ENCODE results near the gene ATP13A4. TPM values are rescaled to one million over a fixed set of nuclear protein-coding genes. Genes with fewer than 3 reads are reported as not detected.

Gene ATP13A4
- polyA plus RNA-seq, 3 donors: 0.08 to 0.21 (median 0.19) TPM

DNA sequence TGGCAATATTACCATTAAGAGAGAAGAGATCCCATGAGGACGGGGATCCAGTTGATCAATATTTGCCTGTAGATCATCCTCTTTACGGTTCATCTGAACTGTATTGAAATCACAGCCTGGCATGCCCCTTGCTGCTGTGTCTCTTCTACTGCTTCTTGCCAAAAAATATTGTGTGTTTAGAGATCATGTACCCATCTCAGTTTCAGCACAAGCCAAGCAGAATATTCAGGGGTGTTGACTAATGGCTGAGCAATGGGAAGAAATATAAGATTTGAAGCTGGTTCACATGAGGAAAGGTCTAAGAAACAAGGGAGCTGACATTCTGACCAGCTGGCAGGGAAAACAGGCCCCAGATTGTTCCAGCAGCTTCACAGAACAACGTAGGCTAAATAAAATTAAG, 197.4 kb downstream of the ATP13A4 start:
- no peak overlapping the region for H3K4me2 ChIP-seq (replicated peaks; ENCODE audit: extremely low read depth, low read length, poor library complexity, severe bottlenecking)
- H2AFZ ChIP-seq (ENCODE audit: insufficient read depth, low read depth, low read length, poor library complexity, severe bottlenecking): no peak overlapping the region
- H4K20me1 ChIP-seq (ENCODE audit: insufficient read depth, low read length): no peaks in the 10 kb centered on the region
- H3K27ac Mint-ChIP-seq: no peak overlapping the region
- H3K4me3 ChIP-seq (replicated peaks in 1 of 3; ENCODE audit: low read depth in 2 of 3, low read length in 3 of 3): no peak overlapping the region
- H3K36me3 Mint-ChIP-seq: no peaks in the 10 kb centered on the region
- H3K27me3 ChIP-seq (ENCODE audit: control insufficient read depth in 2 of 2, insufficient read depth in 2 of 2, low read length in 2 of 2): no peaks in the 10 kb centered on the region
- H3K27ac ChIP-seq (ENCODE audit: low read depth in 1 of 2, low read length in 2 of 2): no peak overlapping the region
- no peak for DNase-seq
- TF ChIP-seq, protein P1, sequence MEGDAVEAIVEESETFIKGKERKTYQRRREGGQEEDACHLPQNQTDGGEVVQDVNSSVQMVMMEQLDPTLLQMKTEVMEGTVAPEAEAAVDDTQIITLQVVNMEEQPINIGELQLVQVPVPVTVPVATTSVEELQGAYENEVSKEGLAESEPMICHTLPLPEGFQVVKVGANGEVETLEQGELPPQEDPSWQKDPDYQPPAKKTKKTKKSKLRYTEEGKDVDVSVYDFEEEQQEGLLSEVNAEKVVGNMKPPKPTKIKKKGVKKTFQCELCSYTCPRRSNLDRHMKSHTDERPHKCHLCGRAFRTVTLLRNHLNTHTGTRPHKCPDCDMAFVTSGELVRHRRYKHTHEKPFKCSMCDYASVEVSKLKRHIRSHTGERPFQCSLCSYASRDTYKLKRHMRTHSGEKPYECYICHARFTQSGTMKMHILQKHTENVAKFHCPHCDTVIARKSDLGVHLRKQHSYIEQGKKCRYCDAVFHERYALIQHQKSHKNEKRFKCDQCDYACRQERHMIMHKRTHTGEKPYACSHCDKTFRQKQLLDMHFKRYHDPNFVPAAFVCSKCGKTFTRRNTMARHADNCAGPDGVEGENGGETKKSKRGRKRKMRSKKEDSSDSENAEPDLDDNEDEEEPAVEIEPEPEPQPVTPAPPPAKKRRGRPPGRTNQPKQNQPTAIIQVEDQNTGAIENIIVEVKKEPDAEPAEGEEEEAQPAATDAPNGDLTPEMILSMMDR (IDR thresholded peaks at IDR 0.05): no peak
- H3K79me2 ChIP-seq (ENCODE audit: insufficient read depth, low read length): no peaks in the 10 kb centered on the region
- H3K4me3 Mint-ChIP-seq: no peak overlapping the region
- no peaks in the 10 kb centered on the region for H3K4me1 Mint-ChIP-seq
- H3K4me1 ChIP-seq (ENCODE audit: control insufficient read depth in 1 of 2, insufficient read depth in 2 of 2, low read length in 2 of 2): no peaks in the 10 kb centered on the region
- intact Hi-C loops (cut with micrococcal nuclease): no loop called here
- H3K27me3 Mint-ChIP-seq (ENCODE audit: low read depth in 3 of 3): no peaks in the 10 kb centered on the region
- no peak overlapping the region for H3K9ac ChIP-seq (ENCODE audit: insufficient read depth, low read length, poor library complexity, severe bottlenecking)
- WGBS (ENCODE audit: insufficient coverage): 80% methylated on average over 1 of the region's 3 CpGs
- no peaks in the 10 kb centered on the region for H3K9me3 ChIP-seq (replicated peaks in 1 of 2; ENCODE audit: control insufficient read depth in 1 of 2, insufficient read depth in 1 of 2, low read length in 2 of 2)
- peaks cover 0 to 3% (median 0%) of the 10 kb centered on the region in 7 donors for H3K9me3 Mint-ChIP-seq
- no peaks in the 10 kb centered on the region for H3K36me3 ChIP-seq (replicated peaks in 1 of 2; ENCODE audit: control insufficient read depth in 1 of 2, insufficient read depth in 2 of 2, low read length in 2 of 2)

DNA sequence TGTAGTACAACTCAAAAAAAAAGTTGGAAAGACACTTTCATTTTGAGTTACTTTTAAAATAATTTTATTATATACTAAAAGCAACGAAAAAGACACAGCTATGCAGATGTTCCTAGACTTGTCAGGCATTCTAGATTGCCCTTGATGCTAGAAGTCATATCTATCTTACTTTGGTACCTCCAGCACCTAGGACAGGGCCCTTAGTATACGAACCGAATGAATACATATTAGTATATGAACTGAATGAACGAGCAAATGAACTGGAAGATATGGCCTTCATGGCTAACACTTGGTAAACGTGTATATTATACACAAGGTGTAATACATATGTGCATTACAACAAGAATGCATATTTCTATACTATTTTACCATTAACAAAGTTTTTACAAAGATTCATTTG, 200.3 kb downstream of the ATP13A4 start:
- Mint-ChIP-seq H3K36me3 (no peaks in the 10 kb centered on the region), H3K27ac (no peak overlapping the region), H3K9me3 (peaks cover 0 to 3% (median 0%) of the 10 kb centered on the region in 7 donors), H3K27me3 (ENCODE audit: low read depth in 3 of 3) (no peaks in the 10 kb centered on the region), H3K4me3 (no peak overlapping the region), H3K4me1 (no peaks in the 10 kb centered on the region)
- H3K27ac ChIP-seq (ENCODE audit: low read depth in 1 of 2, low read length in 2 of 2): no peak overlapping the region
- H3K4me2 ChIP-seq (replicated peaks; ENCODE audit: extremely low read depth, low read length, poor library complexity, severe bottlenecking): no peak overlapping the region
- no peak overlapping the region for H2AFZ ChIP-seq (ENCODE audit: insufficient read depth, low read depth, low read length, poor library complexity, severe bottlenecking)
- no peak overlapping the region for H3K4me3 ChIP-seq (replicated peaks in 1 of 3; ENCODE audit: low read depth in 2 of 3, low read length in 3 of 3)
- no peaks in the 10 kb centered on the region for H3K9me3 ChIP-seq (replicated peaks in 1 of 2; ENCODE audit: control insufficient read depth in 1 of 2, insufficient read depth in 1 of 2, low read length in 2 of 2)
- DNase-seq: no peak
- no peak overlapping the region for H3K9ac ChIP-seq (ENCODE audit: insufficient read depth, low read length, poor library complexity, severe bottlenecking)
- no peaks in the 10 kb centered on the region for H3K27me3 ChIP-seq (ENCODE audit: control insufficient read depth in 2 of 2, insufficient read depth in 2 of 2, low read length in 2 of 2)
- H3K36me3 ChIP-seq (replicated peaks in 1 of 2; ENCODE audit: control insufficient read depth in 1 of 2, insufficient read depth in 2 of 2, low read length in 2 of 2): no peaks in the 10 kb centered on the region
- no peaks in the 10 kb centered on the region for H3K4me1 ChIP-seq (ENCODE audit: control insufficient read depth in 1 of 2, insufficient read depth in 2 of 2, low read length in 2 of 2)
- no CpG with 5 or more reads among the region's 5 CpGs for WGBS (ENCODE audit: insufficient coverage)
- H3K79me2 ChIP-seq (ENCODE audit: insufficient read depth, low read length): no peaks in the 10 kb centered on the region
- TF ChIP-seq, protein P1 (IDR thresholded peaks at IDR 0.05): no peak
- intact Hi-C loops (cut with micrococcal nuclease): no loop called here
- H4K20me1 ChIP-seq (ENCODE audit: insufficient read depth, low read length): no peaks in the 10 kb centered on the region

Other genes starting within 250 kb of the ATP13A4 start
- not detected for gene ATP13A5, start 176.1 kb downstream of the ATP13A4 start, polyA plus RNA-seq
- 10 to 100 TPM; 15.4 to 26.5 (median 18.1) TPM for gene OPA1, start 38.3 kb upstream of the ATP13A4 start, polyA plus RNA-seq

Measured in CD14-positive monocyte (primary cell).